ENCODE results near the gene ABCA3.
A peak's percentile ranks its signal among the peaks of the same experiment; 100 is the strongest.
"Not testable (repeated sequence)": the region's sequence is repeated elsewhere in the genome, so short reads cannot be mapped to it uniquely, and the experiment has no call there.

The ABCA3 gene

GRCh38 chr16:2252806-2253148 lies 87.8 kb downstream of the ABCA3 start:
- no peak for DNase-seq (ENCODE audit: low read depth)

DNA sequence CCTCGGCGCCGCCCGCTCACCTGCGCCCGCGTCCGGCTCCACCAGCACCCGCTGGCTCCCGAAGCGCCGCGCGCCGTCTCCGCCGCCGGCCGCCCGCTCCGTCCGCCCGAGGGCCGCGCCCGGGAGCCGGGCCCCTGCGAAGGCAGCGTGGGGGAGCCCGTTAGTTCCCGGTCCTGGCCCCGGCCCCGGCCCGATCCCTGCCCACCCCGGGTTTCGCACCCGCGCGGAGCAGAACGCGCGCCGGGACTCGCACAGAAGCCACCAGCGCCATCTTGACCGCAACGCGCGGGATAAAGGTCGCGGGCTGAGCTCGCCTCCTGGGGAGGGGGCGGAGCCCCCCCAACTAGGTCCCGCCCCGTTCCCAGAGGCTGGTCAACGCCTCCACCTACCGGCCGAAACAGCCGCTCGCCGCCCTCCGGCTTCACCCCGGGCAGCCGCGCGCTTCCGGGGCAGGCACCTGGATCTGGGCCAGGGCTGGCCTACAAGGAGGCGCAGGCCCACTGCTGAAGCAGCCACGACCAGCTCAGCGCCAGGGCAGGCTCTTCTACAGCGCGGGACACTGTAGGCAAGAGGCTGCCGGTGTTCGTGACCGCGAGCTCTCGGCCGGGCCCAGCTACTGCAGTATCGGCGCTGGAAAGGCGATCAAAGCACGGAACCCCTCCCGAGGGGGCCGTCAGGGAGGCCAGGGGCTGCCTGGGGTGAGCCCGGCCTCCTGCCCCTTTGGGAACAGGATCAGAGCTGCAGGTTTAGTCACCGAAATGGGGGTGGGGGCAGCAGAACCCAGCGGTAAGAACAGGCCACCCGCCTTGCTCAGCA lies 89.0 kb downstream of the ABCA3 start, which contains the start of gene ECI1:
TSS of gene ECI1 (minus strand) at position 292 of the 816 bp plus-strand sequence. CDS start at position 271, 21 bp downstream.
- DNase-seq (ENCODE audit: low read depth) = peak; percentile 73

DNA sequence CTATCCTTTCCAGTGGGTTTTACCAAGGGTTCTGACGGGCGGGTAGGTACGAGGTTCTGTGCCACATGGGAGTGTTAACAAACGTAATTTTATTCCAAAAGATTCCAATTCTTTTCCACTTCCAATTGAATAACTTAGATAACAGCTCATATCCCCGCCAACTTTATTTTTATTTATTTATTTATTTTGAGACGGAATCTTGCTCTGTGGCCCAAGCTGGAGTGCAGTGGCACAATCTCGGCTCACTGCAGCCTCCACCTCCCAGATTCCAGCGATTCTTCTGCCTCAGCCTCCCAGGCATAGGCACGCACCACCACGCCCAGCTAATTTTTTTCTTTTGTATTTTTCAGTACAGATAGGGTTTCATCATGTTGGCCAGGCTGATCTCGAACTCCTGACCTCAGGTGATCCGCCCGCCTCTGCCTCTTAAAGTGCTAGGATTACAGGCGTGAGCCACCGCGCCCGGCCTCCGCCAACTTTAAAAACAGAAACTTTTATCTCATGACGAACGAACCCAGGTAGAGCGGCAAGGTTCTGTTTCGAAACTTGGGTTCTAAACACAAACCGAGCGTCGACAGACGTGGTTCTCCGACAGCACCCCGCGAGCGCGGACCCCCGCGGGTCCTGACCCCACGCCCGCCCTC lies 89.8 kb downstream of the ABCA3 start:
- peak; percentile 24 for DNase-seq (ENCODE audit: low read depth)

GRCh38 chr16:2246301-2246885 lies 94.1 kb downstream of the ABCA3 start:
- DNase-seq (ENCODE audit: low read depth) = no peak

DNA sequence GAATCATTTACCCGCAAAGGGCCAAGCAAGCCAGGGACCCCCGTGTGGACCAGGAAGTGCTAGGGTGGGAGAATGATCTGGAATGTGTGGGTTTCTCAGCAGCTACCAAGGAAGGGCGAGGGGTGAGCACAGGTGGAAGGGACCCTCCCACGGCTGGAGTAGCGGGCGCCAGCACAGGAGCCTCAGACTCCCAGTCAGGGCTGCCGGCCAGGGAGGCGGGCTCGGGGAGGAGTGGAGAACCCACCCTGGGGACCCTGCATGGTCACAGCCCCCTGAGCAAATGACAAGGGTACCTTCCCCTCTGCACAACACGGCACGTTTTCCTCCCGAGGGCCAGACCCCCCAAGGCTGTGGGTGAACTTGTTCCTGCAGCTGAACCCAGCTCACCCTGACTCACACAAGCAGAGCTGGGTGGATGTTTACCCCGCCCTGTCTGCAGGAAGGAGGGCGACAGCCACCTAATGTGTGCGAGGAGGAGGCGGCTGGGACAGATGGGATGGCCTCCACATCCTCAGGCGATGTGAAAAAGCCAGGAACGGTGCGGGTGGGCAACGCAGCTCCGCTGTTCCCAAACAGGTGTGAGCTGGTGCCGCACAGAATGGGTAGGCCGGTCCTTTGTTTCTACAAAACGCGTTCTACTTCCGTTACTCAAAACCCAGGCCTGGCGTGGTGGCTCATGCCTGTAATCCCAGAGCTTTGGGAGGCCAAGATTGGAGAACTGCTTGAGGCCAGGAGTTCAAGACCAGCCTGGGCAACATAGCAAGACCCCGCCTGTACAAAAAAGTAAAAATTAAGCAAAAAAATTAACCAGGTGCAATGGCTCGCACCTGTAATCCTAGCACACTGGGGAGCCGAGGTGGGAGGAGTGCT lies 95.4 kb downstream of the ABCA3 start:
- DNase-seq (ENCODE audit: low read depth) = no peak

GRCh38 chr16:2244301-2244700 lies 96.2 kb downstream of the ABCA3 start:
- no peak for DNase-seq (ENCODE audit: low read depth)

DNA sequence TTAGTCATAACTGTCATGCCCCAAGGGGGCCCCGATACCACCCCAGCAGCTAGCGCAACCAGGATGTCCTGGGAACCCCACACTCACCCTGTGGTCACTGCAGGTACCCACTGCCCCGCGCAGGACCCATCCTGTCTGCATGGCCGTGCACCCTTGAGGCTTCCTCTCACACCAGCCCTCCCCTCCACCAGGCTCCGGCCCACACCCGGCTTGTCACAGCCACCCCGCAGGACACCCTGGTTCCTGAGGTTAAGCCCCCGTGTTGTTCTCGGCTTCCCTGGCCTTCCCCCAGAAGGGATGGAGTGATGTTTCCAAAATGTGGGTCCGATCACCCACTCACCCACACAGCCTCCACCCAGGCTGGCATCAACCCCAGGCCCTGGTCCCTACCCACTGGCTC lies 96.7 kb downstream of the ABCA3 start:
- no peak for DNase-seq (ENCODE audit: low read depth)

DNA sequence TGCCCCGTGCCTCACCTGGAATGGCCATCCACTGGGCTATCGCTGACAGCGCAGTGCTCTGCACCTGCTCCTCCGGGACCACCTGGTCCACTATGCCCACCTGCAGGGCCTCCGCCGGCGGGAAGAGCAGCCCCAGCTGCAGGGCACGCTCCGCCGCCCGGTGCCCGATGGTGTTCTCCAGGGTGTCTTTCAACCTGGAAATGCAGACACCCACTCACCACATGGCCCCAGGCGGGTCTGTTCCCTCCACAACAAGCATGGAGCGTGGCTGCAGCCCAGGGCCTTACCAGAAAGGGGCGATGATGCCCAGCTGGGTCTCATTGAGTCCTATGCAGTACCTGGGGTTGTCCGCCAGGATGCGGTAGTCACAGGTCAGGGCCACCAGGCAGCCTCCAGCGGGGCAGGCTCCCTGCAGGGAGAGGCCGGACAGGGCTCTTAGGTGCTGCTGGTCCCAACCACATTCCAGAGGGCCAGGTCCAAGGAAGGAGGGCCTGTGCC lies 97.4 kb downstream of the ABCA3 start:
- DNase-seq (ENCODE audit: low read depth) = no peak

- DNase-seq (ENCODE audit: low read depth) = no peak
These were observed 97.9 kb downstream of the ABCA3 start for GRCh38 chr16:2242598-2242997.

- not testable (repeated sequence) for DNase-seq (ENCODE audit: low read depth)
These were observed 100.2 kb downstream of the ABCA3 start for GRCh38 chr16:2240331-2240730.

DNA sequence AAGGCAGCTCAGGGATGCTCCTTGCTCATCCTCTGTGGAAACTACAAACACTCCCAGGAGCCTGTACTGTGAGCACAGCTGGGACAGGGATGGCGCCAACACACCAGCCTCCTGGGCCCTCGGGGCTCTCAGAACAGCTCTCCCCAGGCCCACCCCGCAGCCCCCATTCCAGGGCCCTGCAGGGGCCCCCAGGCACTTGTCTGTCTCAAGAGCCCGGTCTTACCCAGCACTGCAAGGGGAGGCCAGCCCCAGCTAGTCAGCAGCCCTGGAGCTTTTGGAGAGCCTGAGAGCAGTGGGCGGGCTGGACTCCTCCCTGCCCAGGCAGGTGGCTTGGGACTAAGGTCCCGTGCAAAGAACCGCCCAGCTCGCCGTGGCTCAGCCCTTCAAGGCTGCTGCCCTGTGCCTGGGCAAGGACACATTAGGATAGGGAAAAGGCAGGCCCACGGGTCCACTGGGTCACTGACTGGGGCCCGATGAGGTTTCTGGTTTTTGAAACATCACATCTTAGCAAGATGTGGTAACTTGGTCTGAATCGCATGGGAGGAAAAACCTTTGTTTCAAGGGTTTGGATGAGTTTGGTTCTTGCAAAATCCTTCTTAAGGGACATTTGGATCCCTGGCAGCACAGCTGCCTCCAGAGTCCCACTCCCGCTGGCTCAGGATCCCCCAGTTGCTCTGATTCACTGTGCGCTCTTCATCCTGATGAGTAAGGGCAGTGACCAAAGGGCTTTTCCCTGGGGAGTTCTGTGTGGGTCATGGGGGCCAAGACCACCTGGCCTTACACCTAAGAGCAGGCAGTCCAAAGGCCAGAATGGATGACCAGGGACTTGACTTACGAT lies 101.5 kb downstream of the ABCA3 start:
- DNase-seq (ENCODE audit: low read depth) = no peak

- DNase-seq (ENCODE audit: low read depth) = no peak
These were observed 102.2 kb downstream of the ABCA3 start for GRCh38 chr16:2238150-2238837.

GRCh38 chr16:2237493-2238149 lies 102.9 kb downstream of the ABCA3 start:
- DNase-seq (ENCODE audit: low read depth) = no peak

DNA sequence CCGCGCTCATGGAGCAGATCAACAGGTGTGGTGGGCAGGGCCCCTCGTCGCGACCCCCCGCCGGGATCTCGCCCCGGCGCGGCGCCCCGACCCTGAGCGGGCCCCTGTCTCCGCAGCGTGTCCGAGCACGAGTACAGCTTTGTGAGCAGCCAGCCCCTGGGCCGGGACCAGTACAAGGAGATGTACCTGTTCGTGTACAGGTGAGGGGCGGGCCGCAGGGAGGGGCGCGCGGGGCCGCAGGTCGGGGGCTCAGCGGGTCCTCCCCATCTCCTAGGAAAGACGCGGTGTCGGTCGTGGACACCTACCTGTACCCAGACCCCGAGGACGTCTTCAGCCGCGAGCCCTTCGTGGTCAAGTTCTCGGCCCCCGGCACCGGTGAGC lies 103.4 kb downstream of the ABCA3 start:
- DNase-seq (ENCODE audit: low read depth) = no peak

GRCh38 chr16:2236337-2237101 lies 104.0 kb downstream of the ABCA3 start, which contains the start of gene DNASE1L2:
TSS of gene DNASE1L2 (plus strand) at chr16:2236444. CDS start at chr16:2236817, 373 bp downstream.
- no peak for DNase-seq (ENCODE audit: low read depth)

DNA sequence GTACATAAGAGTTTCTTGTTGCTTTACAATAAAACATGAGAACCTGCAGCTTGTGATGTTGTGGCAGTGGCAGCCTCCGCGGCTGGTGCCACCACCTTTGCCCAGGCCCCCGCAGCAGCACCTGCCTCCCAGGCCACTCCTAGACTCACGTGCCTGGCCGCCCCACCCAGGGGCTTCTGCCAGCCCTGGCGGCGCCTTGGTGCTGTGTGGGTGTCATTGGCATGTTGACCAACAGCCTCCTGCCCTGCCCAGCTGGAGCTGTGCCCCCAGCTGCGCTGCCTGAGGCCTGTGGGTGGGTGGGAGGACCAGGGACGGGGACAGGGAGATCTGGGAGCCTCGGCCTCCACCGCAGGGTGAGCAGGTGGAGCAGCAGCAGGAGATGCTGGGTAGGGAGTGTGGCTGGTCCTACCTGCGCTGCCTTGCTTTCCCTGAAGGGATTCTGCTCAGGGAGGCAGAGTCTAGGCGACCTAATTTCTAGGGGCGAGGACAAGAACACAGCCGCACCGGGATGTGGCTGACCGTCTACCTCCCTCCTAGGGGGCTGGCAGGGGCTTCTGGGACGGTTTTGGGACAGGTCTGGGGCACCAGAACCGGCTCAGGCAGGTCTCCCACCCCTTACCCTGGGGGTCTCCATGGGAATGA lies 104.7 kb downstream of the ABCA3 start:
- DNase-seq (ENCODE audit: low read depth) = no peak

- DNase-seq (ENCODE audit: low read depth) = no peak
These were observed 105.3 kb downstream of the ABCA3 start for GRCh38 chr16:2235234-2235651.

- no peak for DNase-seq (ENCODE audit: low read depth)
These were observed 105.7 kb downstream of the ABCA3 start for GRCh38 chr16:2234813-2235170.

All from activated T-helper 9 cell treated with anti-CD3 and anti-CD28 coated beads, Interleukin-2, amount 50 U/mL, for 16 hours (primary cell).